ENCODE data around the gene ADAMTS6.

DNA sequence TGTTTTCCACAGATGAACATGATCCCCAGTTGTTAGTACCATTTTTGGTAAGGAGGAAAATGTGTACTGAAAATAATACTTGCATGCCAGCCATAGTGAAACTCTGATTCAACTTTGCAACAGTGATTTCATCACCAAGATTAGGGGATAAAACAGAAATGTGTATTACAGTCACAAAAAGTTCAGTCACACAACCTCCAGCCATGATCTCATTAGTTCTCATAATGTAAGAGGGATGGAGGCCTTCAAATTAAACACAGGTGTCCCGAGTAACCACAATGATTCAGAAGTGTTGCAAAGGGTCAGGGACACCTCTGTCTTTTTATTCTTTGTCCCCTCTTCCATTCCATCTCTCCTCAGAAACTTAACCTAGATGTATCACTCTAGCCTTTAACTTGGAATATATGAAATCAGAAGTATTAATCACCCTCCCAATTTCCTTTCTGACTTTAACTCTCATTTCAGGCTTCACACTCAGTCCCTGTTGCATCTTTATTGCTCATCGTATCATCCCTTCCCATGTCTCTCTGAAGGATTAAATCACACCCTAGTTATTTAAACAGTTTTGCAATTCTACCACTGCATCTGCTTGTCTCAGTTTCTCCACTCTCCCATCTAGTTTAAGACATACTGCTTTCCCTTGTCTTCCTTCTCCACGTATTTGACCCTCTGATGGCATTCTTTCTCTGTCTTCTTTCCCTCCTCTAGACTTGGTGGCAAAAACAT lies 291.2 kb downstream of the ADAMTS6 start:
- no peak for TF ChIP-seq CTCF (IDR thresholded peaks at IDR 0.05)
- no peak for TF ChIP-seq POLR2A (IDR thresholded peaks at IDR 0.05)

Data from heart left ventricle (tissue), 13 donors.